Subcutaneous abdominal adipose tissue (tissue), 5 donors: ENCODE measurements around the gene SBF2.

Experiments
- H3K27ac ChIP-seq: one replicate; pipeline ENCODE4 v1.7.0; 2013; ENCODE audit warnings: low read depth, mild to moderate bottlenecking, inconsistent platforms, low read length, moderate library complexity
- H3K27me3 ChIP-seq, 5 donors: one replicate each; pipeline ENCODE4 v1.7.0; 2013; ENCODE audit warnings: low read length in 5 of 5, inconsistent platforms in 1 of 5; ENCODE audit not compliant: control insufficient read depth in 5 of 5, insufficient read depth in 4 of 5
- H3K36me3 ChIP-seq, 5 donors: one replicate each; pipeline ENCODE4 v1.7.0; 2013; ENCODE audit warnings: low read length in 5 of 5; ENCODE audit not compliant: control insufficient read depth in 5 of 5, insufficient read depth in 5 of 5
- H3K4me1 ChIP-seq, 5 donors: one replicate each; pipeline ENCODE4 v1.7.0; 2013; ENCODE audit warnings: low read length in 5 of 5, mild to moderate bottlenecking in 3 of 5, moderate library complexity in 1 of 5; ENCODE audit not compliant: control insufficient read depth in 5 of 5, insufficient read depth in 5 of 5
- H3K4me3 ChIP-seq, 5 donors: one replicate each; pipeline ENCODE4 v1.7.0; 2013; ENCODE audit warnings: low read length in 5 of 5, low read depth in 1 of 5
- H3K9ac ChIP-seq, 5 donors: one replicate each; pipeline ENCODE4 v1.7.0; 2013; ENCODE audit warnings: low read length in 5 of 5, mild to moderate bottlenecking in 4 of 5, moderate library complexity in 3 of 5
- H3K9me3 ChIP-seq, 5 donors: one replicate each; pipeline ENCODE4 v1.7.0; 2013; ENCODE audit warnings: low read length in 5 of 5; ENCODE audit not compliant: control insufficient read depth in 5 of 5
- donor health status: healthy.
- donor health status: healthy.
- donor health status: healthy.
- donor health status: healthy.
- donor health status: healthy.

The SBF2 gene

GRCh38 chr11:9771071-9771511 is 522.9 kb downstream of the SBF2 start:
- no peaks in the 10 kb centered on the region for H3K9me3 ChIP-seq
- no peak overlapping the region for H3K27ac ChIP-seq
- H3K4me1 ChIP-seq = peaks cover 0 to 9% (median 9%) of the 10 kb centered on the region in 5 donors
- peaks cover 0 to 6% (median 0%) of the 10 kb centered on the region in 5 donors for H3K36me3 ChIP-seq
- H3K9ac ChIP-seq = no peak overlapping the region
- no peaks in the 10 kb centered on the region for H3K27me3 ChIP-seq
- no peak overlapping the region for H3K4me3 ChIP-seq

- Histone ChIP-seq H3K36me3 (no peaks in the 10 kb centered on the region), H3K9me3 (no peaks in the 10 kb centered on the region), H3K27me3 (no peaks in the 10 kb centered on the region), H3K4me1 (peaks cover 0 to 24% (median 19%) of the 10 kb centered on the region in 5 donors), H3K9ac (no peak overlapping the region), H3K27ac (no peak overlapping the region), H3K4me3 (no peak overlapping the region)
Observed at GRCh38 chr11:9769621-9770020, 524.4 kb downstream of the SBF2 start.

GRCh38 chr11:9765320-9766101 is 528.5 kb downstream of the SBF2 start:
- Histone ChIP-seq H3K4me3 (no peak overlapping the region), H3K9ac (peak overlapping the region in 2 of 5 donors; percentile 10 to 57), H3K36me3 (no peaks in the 10 kb centered on the region), H3K27me3 (no peaks in the 10 kb centered on the region), H3K9me3 (no peaks in the 10 kb centered on the region), H3K27ac (peak overlapping the region; percentile 78), H3K4me1 (peaks cover 0 to 31% (median 23%) of the 10 kb centered on the region in 5 donors)

GRCh38 chr11:9763301-9763700 is 530.7 kb downstream of the SBF2 start:
- Histone ChIP-seq H3K4me3 (no peak overlapping the region), H3K9me3 (no peaks in the 10 kb centered on the region), H3K36me3 (no peaks in the 10 kb centered on the region), H3K4me1 (peaks cover 4 to 49% (median 39%) of the 10 kb centered on the region in 5 donors), H3K27me3 (no peaks in the 10 kb centered on the region), H3K27ac (no peak overlapping the region), H3K9ac (no peak overlapping the region)

- Histone ChIP-seq H3K9ac (no peak overlapping the region), H3K36me3 (no peaks in the 10 kb centered on the region), H3K4me1 (peaks cover 4 to 51% (median 43%) of the 10 kb centered on the region in 5 donors), H3K27me3 (no peaks in the 10 kb centered on the region), H3K9me3 (no peaks in the 10 kb centered on the region), H3K27ac (no peak overlapping the region), H3K4me3 (no peak overlapping the region)
Observed at GRCh38 chr11:9762531-9762930, 531.5 kb downstream of the SBF2 start.

GRCh38 chr11:9761441-9761945 is 532.5 kb downstream of the SBF2 start:
- H3K9me3 ChIP-seq = no peaks in the 10 kb centered on the region
- H3K4me3 ChIP-seq = no peak overlapping the region
- H3K27me3 ChIP-seq = no peaks in the 10 kb centered on the region
- no peak overlapping the region for H3K27ac ChIP-seq
- H3K36me3 ChIP-seq = no peaks in the 10 kb centered on the region
- H3K9ac ChIP-seq = no peak overlapping the region
- peaks cover 4 to 53% (median 48%) of the 10 kb centered on the region in 5 donors for H3K4me1 ChIP-seq

GRCh38 chr11:9760193-9760575 is 533.8 kb downstream of the SBF2 start:
- no peaks in the 10 kb centered on the region for H3K27me3 ChIP-seq
- no peaks in the 10 kb centered on the region for H3K36me3 ChIP-seq
- H3K27ac ChIP-seq = peak overlapping the region; percentile 98
- H3K4me1 ChIP-seq = peaks cover 4 to 54% (median 45%) of the 10 kb centered on the region in 5 donors
- peak overlapping the region in 1 of 5 donors; percentile 7 for H3K4me3 ChIP-seq
- H3K9me3 ChIP-seq = no peaks in the 10 kb centered on the region
- H3K9ac ChIP-seq = peak overlapping the region in 2 of 5 donors; percentile 17 to 78

- peak overlapping the region; percentile 85 to 95 (median 94) for H3K9ac ChIP-seq
- no peaks in the 10 kb centered on the region for H3K9me3 ChIP-seq
- no peaks in the 10 kb centered on the region for H3K36me3 ChIP-seq
- H3K27me3 ChIP-seq = no peaks in the 10 kb centered on the region
- peak overlapping the region; percentile 98 for H3K27ac ChIP-seq
- peak overlapping the region; percentile 54 to 92 (median 84) for H3K4me3 ChIP-seq
- peaks cover 4 to 52% (median 40%) of the 10 kb centered on the region in 5 donors for H3K4me1 ChIP-seq
Observed at GRCh38 chr11:9759519-9760192, 534.4 kb downstream of the SBF2 start.

- Histone ChIP-seq H3K27me3 (no peaks in the 10 kb centered on the region), H3K9me3 (no peaks in the 10 kb centered on the region), H3K4me1 (peaks cover 4 to 60% (median 42%) of the 10 kb centered on the region in 5 donors), H3K36me3 (no peaks in the 10 kb centered on the region), H3K27ac (peak overlapping the region; percentile 98), H3K9ac (peak overlapping the region; percentile 85 to 95 (median 94)), H3K4me3 (peak overlapping the region; percentile 80 to 92 (median 85))
Observed at GRCh38 chr11:9758637-9759518, 535.1 kb downstream of the SBF2 start.
